Heart left ventricle (tissue), 13 donors: ENCODE results near the gene UBAP1L.
"Not testable (repeated sequence)": the region's sequence is repeated elsewhere in the genome, so short reads cannot be mapped to it uniquely, and the experiment has no call there.

ENCODE experiments used
- CTCF ChIP-seq, 12 donors: fragments of 200-600 bp; sonication (generic) in 4 of 12; IDR thresholded peaks; one replicate each; pipeline versions ENCODE4 v1.5.0 to v1.8.0; 2018 to 2022; ENCODE audit warnings: antibody characterized with exemption in 12 of 12, mild to moderate bottlenecking in 5 of 12
- POLR2A ChIP-seq, 2 donors: fragments of 450-650 bp; IDR thresholded peaks; one replicate each; pipeline ENCODE4 v1.6.1; 2017; ENCODE audit warnings: antibody characterized with exemption in 2 of 2, mild to moderate bottlenecking in 2 of 2, moderate library complexity in 2 of 2
- donor health status: ischemic (EF 13 %, LVEDD 7.1; RV severe dilation, severe dysfunction).
- donor health status: DM: no; HTN: yes; CAD: no.
- donor health status: DM: no; HTN: no; CAD: no.
- donor health status: ischemic (EF 25% LVEDD 6.9; RV normal size, moderate dysfunction).
- donor health status: ischemic (EF 25% LVEDD 5.7; RV mildly dilated, moderate dysfunction).
- donor health status: ischemic (EF 35%, LVEDD 5.7; RV mildly dilated, moderate dysfunction).
- donor health status: nonischemic (EF 11% LVEDD 7.7; RV severe dilation, severe dysfunction).
- donor health status: DM: yes; HTN: yes; CAD: no.
- donor health status: PGD.
- donor health status: ischemic (EF 29% LVEDD 5.4; RV normal size, mild dysfunction).
- donor health status: nonischemic (EF 23%, LVEDD 6.1; RV moderate dilation, normal function).

GRCh38 chr15:65044218-65044617, 70.8 kb downstream of the UBAP1L start:
- not testable (repeated sequence) for TF ChIP-seq POLR2A, CTCF (IDR thresholded peaks at IDR 0.05)
